Measurements from ENCODE around the gene LSAMP.

Gene LSAMP

GRCh38 chr3:116200956-116201690, 244.2 kb downstream of the LSAMP start:
- no peak for TF ChIP-seq CTCF (conservative IDR thresholded peaks at IDR 0.05; ENCODE audit: low read depth, low read length)
- no peak overlapping the region for H3K4me3 ChIP-seq (ENCODE audit: low read length)
- no peak for DNase-seq (ENCODE audit: low read depth)

- DNase-seq (ENCODE audit: low read depth): no peak
- TF ChIP-seq CTCF (conservative IDR thresholded peaks at IDR 0.05; ENCODE audit: low read depth, low read length): no peak
Observed at GRCh38 chr3:116199063-116199462, 246.2 kb downstream of the LSAMP start.

GRCh38 chr3:116198087-116198486, 247.2 kb downstream of the LSAMP start:
- TF ChIP-seq CTCF (conservative IDR thresholded peaks at IDR 0.05; ENCODE audit: low read depth, low read length): no peak
- no peak for DNase-seq (ENCODE audit: low read depth)
- H3K4me3 ChIP-seq (ENCODE audit: low read length): no peak overlapping the region

More at GRCh38 chr3:116199063-116199462, 246.2 kb downstream of the LSAMP start:
- no peak overlapping the region for H3K4me3 ChIP-seq (ENCODE audit: low read length)

- no peak for DNase-seq (ENCODE audit: low read depth)
- no peak for TF ChIP-seq CTCF (conservative IDR thresholded peaks at IDR 0.05; ENCODE audit: low read depth, low read length)
- no peak overlapping the region for H3K4me3 ChIP-seq (ENCODE audit: low read length)
Observed at GRCh38 chr3:116192464-116192863, 252.8 kb downstream of the LSAMP start.

- TF ChIP-seq CTCF (conservative IDR thresholded peaks at IDR 0.05; ENCODE audit: low read depth, low read length): no peak
- DNase-seq (ENCODE audit: low read depth): no peak
- no peak overlapping the region for H3K4me3 ChIP-seq (ENCODE audit: low read length)
Observed at GRCh38 chr3:116191409-116191808, 253.9 kb downstream of the LSAMP start.

- no peak for TF ChIP-seq CTCF (conservative IDR thresholded peaks at IDR 0.05; ENCODE audit: low read depth, low read length)
- no peak for DNase-seq (ENCODE audit: low read depth)
- no peak overlapping the region for H3K4me3 ChIP-seq (ENCODE audit: low read length)
Observed at GRCh38 chr3:116190095-116190494, 255.2 kb downstream of the LSAMP start.

- no peak for DNase-seq (ENCODE audit: low read depth)
- no peak overlapping the region for H3K4me3 ChIP-seq (ENCODE audit: low read length)
- TF ChIP-seq CTCF (conservative IDR thresholded peaks at IDR 0.05; ENCODE audit: low read depth, low read length): no peak
Observed at GRCh38 chr3:116188231-116188785, 257.0 kb downstream of the LSAMP start.

Data from retinal pigment epithelial cell (primary cell).